HepG2 (cell line): Measurements from ENCODE around the gene CTDNEP1. TPM values are rescaled to one million over a fixed set of nuclear protein-coding genes. Genes with fewer than 3 reads are reported as not detected.

Experiments
- DRAP1 ChIP-seq: IDR thresholded peaks from 2 replicates; pipeline ENCODE4 v1.6.1; 2016; ENCODE audit warnings: missing genetic modification reagents, missing compliant biosample characterization
- HNF1A ChIP-seq, 2 experiments: sonication (generic) in 1 of 2; formaldehyde crosslinking in 1 of 2; IDR thresholded peaks; 2 replicates each; pipeline versions ENCODE4 v1.4.0 to v1.6.1; 2016 to 2020; ENCODE audit warnings: borderline replicate concordance in 1 of 2, low read depth in 1 of 2, mild to moderate bottlenecking in 1 of 2, missing genetic modification reagents in 1 of 2
- HNF4G ChIP-seq, 2 experiments: sonication (generic) in 1 of 2; formaldehyde crosslinking in 1 of 2; IDR thresholded peaks; 2 replicates each; pipeline versions ENCODE4 v1.4.0 to v1.6.1; 2011 to 2020; ENCODE audit warnings: borderline replicate concordance in 2 of 2, low read depth in 2 of 2, mild to moderate bottlenecking in 2 of 2, low read length in 1 of 2, missing genetic modification reagents in 1 of 2, moderate library complexity in 1 of 2
- MED13 ChIP-seq: sonication (generic); formaldehyde crosslinking; IDR thresholded peaks from 2 replicates; pipeline ENCODE4 v1.5.0; 2020; ENCODE audit warnings: missing genetic modification reagents
- PHF20 ChIP-seq: sonication (generic); formaldehyde crosslinking; IDR thresholded peaks from 2 replicates; pipeline ENCODE4 v1.5.0; 2020; ENCODE audit warnings: mild to moderate bottlenecking, missing genetic modification reagents
- PREB ChIP-seq: sonication (generic); formaldehyde crosslinking; IDR thresholded peaks from 2 replicates; pipeline ENCODE4 v1.4.0; 2020; ENCODE audit warnings: missing genetic modification reagents
- SMARCE1 ChIP-seq: fragments of 450-650 bp; IDR thresholded peaks from 2 replicates; pipeline ENCODE4 v1.6.1; 2017; ENCODE audit warnings: borderline replicate concordance
- SPEN ChIP-seq: sonication (generic); formaldehyde crosslinking; IDR thresholded peaks from 2 replicates; pipeline ENCODE4 v1.5.1; 2020; ENCODE audit warnings: low read depth, mild to moderate bottlenecking, missing genetic modification reagents
- SRSF9 ChIP-seq: fragments of 200-400 bp; formaldehyde crosslinking; IDR thresholded peaks from 2 replicates; pipeline ENCODE4 v1.6.1; 2018; ENCODE audit warnings: borderline replicate concordance, mild to moderate bottlenecking, low read depth, low read length; ENCODE audit not compliant: insufficient read depth, poor library complexity, severe bottlenecking
- TCF7 ChIP-seq: sonication (generic); IDR thresholded peaks from 2 replicates; pipeline ENCODE4 v1.6.1; 2016; ENCODE audit warnings: antibody characterized with exemption, low read depth
- ZFP36L2 ChIP-seq: sonication (generic); formaldehyde crosslinking; IDR thresholded peaks from 2 replicates; pipeline ENCODE4 v1.4.0; 2020; ENCODE audit warnings: missing genetic modification reagents
- ZNF232 ChIP-seq: sonication (generic); formaldehyde crosslinking; IDR thresholded peaks from 2 replicates; pipeline ENCODE4 v1.4.0; 2020; ENCODE audit warnings: missing genetic modification reagents, borderline replicate concordance
- ZNF33A ChIP-seq: sonication (generic); formaldehyde crosslinking; IDR thresholded peaks from 2 replicates; pipeline ENCODE4 v1.5.1; 2020; ENCODE audit warnings: missing genetic modification reagents, mild to moderate bottlenecking, moderate library complexity, borderline replicate concordance
- ZNF580 ChIP-seq: IDR thresholded peaks from 2 replicates; pipeline ENCODE4 v1.6.1; 2016; ENCODE audit warnings: low read depth, borderline replicate concordance
- ZNF777 ChIP-seq: sonication (generic); formaldehyde crosslinking; IDR thresholded peaks from 2 replicates; pipeline ENCODE4 v1.4.0; 2020; ENCODE audit warnings: missing genetic modification reagents
- ZSCAN9 ChIP-seq: IDR thresholded peaks from 2 replicates; pipeline ENCODE4 v1.6.1; 2016; ENCODE audit warnings: borderline replicate concordance
- polyA plus RNA-seq, 8 experiments: library from polyadenylated mRNA; depleted of rRNA in 3 of 8; stranded (reverse) in 7 of 8; unstranded in 1 of 8; fragments of >200 nt; fragmentation: Illumina TruSeq in 4 of 8; extraction: Trizol in 4 of 8; gene quantifications; 2 replicates each; pipeline versions ENCODE4 v1.2.1 to v1.2.3, GENCODE V29; 2011 to 2016; ENCODE audit warnings: low read depth in 4 of 8, missing spikeins in 1 of 8, mixed read lengths in 1 of 8; ENCODE audit not compliant: insufficient read depth in 1 of 8
- total RNA-seq, 5 experiments: library from RNA; depleted of rRNA; stranded (reverse); fragments of >200 nt; fragmentation: Illumina TruSeq; extraction: Trizol; gene quantifications; 2 replicates each; pipeline ENCODE4 v1.2.3, GENCODE V29; 2016; ENCODE audit warnings: low read depth in 1 of 5

CTDNEP1 gene
- total and polyA plus RNA-seq, 2 of the 13 experiments (the other 11 are each of a cell fraction or from before 2014, with no cell fraction given) = 19.8 to 118 TPM

- TF ChIP-seq HNF4G (IDR thresholded peaks at IDR 0.05; ENCODE audit: borderline replicate concordance, low read depth, low read length) (no peak), HNF4G (CRISPR knock-in tag; IDR thresholded peaks at IDR 0.05; ENCODE audit: borderline replicate concordance, low read depth) (no peak), ZNF232 (CRISPR knock-in tag) (no peak), ZNF580 (CRISPR knock-in tag) (no peak; the same call in 1 of the 2 replicates), HNF1A (IDR thresholded peaks at IDR 0.05; ENCODE audit: low read depth) (no peak), HNF1A (CRISPR knock-in tag; IDR thresholded peaks at IDR 0.05; ENCODE audit: borderline replicate concordance) (peak; percentile 55; the same call in 1 of the 2 replicates), SMARCE1 (no peak), SPEN (CRISPR knock-in tag) (peak; percentile 74), PHF20 (CRISPR knock-in tag) (no peak), ZNF777 (CRISPR knock-in tag) (peak; percentile 43; the same call in 1 of the 2 replicates), TCF7 (no peak), ZSCAN9 (CRISPR knock-in tag) (peak; percentile 51; the same call in 1 of the 2 replicates), PREB (CRISPR knock-in tag) (no peak), MED13 (no peak), DRAP1 (CRISPR knock-in tag) (no peak), ZFP36L2 (no peak), ZNF33A (CRISPR knock-in tag) (no peak), SRSF9 (no peak)
These were observed 44.8 kb upstream of the CTDNEP1 start (continued) for GRCh38 chr17:7296189-7296861.
